HuH-7 (cell line): ENCODE data around the gene ROS1.
A peak's percentile ranks its signal among the peaks of the same experiment; 100 is the strongest.
"Not testable (repeated sequence)": the region's sequence is repeated elsewhere in the genome, so short reads cannot be mapped to it uniquely, and the experiment has no call there.

Experiments used
- DNase-seq: peaks from one replicate; pipeline ENCODE4 v3.0.0; 2011; ENCODE audit warnings: low spot score

The ROS1 gene

DNA sequence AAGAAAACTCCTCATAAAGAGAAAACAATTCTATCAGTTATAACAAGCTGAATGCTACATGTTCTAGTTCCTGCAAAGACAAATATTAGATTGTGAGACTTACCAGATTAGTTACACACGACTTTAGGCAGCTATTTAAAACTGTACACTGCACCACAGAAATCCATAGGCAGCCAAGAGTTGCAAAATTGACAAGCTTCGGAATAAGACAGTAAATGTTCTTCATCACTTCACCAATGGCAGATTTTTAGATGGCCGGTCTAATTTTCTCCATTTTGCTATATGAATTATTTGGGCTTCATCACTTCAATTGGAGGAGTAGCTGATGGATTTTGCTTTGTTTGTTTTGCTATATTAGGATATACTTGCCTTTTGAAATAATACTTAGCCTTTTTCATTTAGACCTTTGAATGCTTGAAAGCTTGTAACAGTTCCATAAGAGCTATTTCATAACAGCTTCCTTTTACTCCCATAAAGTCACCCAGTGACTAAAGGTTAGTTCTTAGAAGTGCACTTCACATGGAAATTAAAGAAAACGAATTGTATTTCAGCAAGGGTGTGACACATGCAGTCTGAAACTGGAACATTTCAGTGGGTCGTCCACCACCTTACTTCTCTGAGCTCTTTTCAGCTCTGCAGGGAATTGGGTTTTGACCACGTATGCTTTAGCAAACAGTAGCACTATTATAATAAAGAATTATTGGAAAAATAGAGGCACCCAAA lies at the start of gene ROS1:
Gene ROS1 (minus strand): TSS at position 512 of the 723 bp plus-strand sequence. CDS start 286 bp downstream, at position 226.
- DNase-seq = no peak

GRCh38 chr6:117473401-117473800 lies 47.7 kb upstream of the ROS1 start:
- DNase-seq = no peak

DNA sequence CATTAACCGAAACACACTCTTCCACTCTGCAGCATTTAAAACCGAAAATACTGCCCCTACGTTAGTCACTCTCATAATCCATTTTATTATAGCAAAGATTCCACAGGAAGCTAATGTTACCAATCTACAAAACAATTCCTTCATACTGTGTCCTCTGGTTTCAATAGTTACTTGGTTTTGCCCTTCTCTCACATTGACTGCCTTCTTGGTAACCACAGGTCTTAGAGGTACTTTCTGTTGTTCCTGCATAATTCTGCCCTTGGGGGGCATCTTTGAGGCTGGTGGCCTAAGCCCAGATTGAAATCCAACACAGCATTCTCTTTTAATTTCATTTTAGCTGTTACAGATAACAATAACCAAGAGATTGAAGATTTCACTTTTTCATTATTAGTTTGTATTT lies 46.9 kb upstream of the ROS1 start:
- no peak for DNase-seq

GRCh38 chr6:117469791-117470190 lies 44.0 kb upstream of the ROS1 start:
- no peak for DNase-seq

GRCh38 chr6:117469356-117469755 lies 43.6 kb upstream of the ROS1 start:
- DNase-seq = no peak

- DNase-seq = not testable (repeated sequence)
These were observed 42.8 kb upstream of the ROS1 start for GRCh38 chr6:117468527-117468926.

DNA sequence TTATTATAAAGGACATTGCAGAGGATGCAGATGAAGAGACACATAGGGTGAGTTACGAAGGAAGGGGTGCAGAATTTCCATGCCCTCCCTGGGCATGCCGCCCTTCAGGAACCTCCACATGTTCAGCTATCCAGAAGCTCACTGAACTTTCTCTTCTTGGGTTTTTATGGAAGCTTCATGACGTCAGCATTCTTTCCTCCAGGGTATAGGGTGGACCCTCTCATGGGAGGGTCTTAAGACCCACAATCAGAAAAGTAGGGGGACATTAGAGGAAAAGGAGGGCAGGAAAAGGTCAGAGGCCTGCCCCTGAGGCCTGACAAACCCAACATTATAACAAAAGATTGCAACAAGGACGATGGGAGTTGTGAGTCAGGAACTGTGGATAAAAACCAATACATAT lies 42.1 kb upstream of the ROS1 start:
- no peak for DNase-seq

DNA sequence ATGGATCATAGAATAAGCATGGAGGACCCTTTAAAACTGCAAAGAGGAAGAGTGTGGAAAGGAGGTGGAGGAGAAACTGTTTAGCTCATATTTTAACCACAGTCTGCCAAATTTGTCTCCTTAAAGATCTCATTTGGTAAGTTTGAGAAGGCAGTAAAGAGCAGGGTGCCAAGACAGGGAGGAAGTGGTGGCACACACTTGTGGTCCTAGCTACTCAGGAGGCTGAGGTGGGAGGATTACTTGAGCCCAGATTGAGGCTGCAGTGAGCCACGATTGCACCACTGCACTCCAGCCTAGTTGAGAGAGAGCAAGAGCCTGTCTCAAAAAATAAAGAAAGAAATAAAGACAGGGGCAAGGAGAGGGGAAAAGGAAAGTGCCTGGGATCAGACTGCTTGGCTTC lies 39.9 kb upstream of the ROS1 start:
- DNase-seq = no peak

DNA sequence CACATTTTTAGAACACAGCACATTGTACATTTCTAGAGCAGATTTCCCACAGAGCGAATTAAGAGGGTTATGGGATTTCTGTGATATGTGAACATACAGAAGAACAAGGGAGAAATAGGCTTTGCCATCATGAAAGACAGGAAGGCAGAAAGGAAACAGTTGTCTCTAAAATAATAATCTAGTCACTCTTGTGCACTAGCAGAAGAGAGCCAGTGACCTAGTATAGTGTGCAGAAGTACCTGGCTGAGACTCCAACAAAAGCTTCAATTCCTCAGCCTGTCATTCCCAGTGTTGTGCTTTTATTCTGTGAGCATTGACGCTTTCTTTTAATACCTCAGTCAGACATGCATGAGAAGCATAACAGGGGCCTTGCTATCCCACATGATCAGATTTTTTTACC lies 39.0 kb upstream of the ROS1 start:
- DNase-seq = no peak

GRCh38 chr6:117463762-117464665 lies 38.3 kb upstream of the ROS1 start:
- DNase-seq = no peak

GRCh38 chr6:117459204-117459944 lies 33.6 kb upstream of the ROS1 start:
- DNase-seq = no peak

- DNase-seq = no peak
These were observed 31.3 kb upstream of the ROS1 start for GRCh38 chr6:117456998-117457397.

DNA sequence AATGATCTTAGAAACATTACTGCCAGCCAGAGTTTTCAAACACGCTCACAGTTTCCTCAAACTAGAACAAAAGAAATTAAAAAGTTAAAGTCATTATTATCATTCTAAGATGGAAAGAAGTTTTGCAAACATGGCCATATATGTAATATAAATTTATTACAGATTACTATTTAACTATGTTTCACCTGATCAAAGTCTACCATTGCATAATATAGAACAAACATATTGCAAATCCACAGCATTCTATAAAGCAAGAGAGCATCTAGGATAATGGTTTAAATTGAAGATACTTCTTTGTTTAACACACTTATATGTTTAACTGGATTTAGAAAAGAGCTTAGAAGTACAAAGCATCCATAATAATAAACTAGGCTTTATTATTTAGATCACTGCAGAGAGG lies 30.5 kb upstream of the ROS1 start:
- DNase-seq = no peak

DNA sequence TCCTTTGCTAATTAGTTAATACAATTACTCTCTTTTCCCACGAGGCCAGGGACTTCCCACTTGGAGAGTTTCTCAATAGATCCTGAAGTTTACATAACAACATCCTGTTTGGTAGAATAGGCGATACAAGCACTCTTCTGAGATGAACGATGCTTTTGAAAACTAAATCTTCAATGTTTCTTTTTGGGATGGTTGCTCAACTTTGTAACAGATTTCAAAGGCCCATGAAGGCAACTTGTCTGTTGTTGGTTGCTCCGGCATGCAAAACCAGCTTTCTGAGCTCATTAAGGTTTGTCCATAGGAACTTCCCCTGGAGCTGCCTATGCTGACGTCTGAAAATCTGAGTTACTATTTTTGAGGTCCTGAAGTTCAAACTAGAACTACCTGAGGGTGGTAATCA lies 25.9 kb upstream of the ROS1 start:
- no peak for DNase-seq

DNA sequence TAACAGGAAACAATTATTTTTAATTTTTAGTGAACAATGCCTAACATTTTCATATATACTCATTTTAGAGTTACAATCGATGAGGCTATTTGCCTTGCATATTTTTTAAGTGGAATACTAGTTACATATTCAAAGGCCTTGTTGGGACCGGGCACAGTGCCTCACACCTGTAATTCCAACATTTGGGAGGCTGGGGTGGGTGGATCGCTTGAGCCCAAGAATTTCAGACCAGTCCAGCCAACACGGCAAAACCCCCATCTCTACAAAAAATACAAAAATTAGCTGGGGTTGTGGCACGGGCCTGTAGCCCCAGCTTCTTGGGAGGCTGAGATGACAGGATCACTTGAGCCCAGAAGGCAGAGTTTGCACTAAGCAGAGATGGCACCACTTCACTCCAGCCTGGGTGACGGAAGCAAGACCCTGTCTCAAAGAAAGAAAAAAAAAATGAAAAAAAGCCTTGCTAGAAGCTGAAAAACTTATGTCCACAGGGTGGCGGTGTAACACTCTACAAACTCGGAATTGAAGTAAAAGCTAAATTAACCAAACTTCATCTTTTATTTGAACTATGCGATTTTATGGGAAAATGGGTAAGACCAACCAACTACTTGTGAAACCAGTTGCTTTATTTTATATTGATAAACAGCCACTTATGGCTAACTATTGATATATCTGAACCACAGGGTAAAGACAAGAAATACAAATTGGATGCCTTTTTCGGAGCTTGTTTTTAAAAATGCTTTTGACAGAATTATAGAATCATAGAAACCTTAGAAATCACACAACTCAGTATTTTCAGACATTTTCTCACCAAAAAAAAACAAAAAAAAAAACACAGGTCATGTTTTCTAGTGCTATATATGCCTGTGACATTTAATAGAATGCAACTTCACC lies 24.1 kb upstream of the ROS1 start:
- peak; percentile 20 for DNase-seq

DNA sequence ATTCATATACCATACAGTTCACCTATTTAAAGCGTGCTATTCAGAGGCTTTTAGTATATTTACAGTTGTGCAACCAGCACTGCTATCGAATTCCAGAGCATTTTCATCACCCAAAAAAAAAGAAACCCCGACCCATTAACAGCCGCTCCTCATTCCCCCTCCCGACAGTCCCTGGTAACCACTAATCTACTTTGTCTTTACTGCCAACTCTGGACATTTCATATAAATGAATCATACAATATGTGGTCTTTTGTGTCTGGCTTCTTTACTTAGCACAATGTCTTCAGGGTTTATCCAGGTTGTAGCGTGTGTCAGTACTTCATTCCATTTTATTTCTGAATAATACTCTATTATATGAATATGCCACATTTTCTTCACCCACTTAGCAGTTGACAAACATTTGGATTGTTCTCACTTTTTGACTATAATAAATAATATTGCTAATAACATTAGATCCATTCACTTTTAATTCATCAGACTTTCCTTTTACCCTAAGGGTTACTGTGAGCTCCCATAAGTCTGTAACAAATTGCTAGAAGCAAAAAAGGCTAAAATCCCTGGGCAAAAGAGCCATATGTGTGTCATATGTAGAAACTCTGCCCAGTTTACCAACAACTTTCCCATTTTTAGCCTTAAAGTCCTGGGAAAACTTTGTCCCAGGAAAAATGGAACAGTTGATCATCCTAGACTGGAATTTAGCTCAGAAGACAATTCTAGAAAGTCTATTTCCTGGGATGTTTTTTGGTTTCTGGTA lies 23.2 kb upstream of the ROS1 start:
- DNase-seq = no peak

- DNase-seq = no peak
These were observed 22.3 kb upstream of the ROS1 start for GRCh38 chr6:117448011-117448410.

DNA sequence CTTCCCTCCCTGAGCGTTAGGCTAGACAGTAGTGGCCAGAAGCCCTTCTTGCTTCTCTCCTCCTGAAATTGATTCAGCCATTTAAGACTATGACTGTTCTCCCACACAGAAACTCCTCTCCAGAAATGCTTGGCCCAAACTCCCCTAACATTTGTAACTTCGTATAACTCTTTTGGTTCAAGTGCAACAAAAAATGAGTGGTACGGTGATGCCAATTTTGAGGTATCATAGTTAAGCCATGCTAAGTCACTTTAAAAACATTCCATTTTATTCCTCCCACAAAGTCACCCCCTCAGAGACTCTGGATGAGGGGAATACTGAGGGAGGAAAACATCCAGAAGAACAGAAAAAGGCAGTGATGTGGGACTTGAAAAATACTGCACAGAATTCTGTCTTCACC lies 21.1 kb upstream of the ROS1 start:
- DNase-seq = no peak

DNA sequence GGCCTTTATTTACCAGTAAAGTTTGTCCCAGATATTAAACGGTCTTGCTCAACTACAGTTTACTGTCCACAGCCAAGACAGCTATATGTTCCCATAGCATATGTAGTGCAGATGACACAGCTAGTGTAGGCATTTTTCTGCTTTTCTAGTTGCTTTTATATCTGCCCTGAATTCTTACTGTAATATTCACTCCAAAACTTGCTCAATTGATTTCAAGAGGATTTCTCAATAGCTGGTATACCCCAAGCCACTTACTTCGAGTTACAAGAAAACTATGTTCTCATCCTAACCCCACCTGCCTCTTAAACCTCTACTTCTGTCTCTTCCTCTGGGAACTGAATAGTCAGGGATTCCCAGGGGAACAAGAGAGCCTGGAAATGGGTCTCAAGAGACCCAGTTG lies 18.9 kb upstream of the ROS1 start:
- no peak for DNase-seq

DNA sequence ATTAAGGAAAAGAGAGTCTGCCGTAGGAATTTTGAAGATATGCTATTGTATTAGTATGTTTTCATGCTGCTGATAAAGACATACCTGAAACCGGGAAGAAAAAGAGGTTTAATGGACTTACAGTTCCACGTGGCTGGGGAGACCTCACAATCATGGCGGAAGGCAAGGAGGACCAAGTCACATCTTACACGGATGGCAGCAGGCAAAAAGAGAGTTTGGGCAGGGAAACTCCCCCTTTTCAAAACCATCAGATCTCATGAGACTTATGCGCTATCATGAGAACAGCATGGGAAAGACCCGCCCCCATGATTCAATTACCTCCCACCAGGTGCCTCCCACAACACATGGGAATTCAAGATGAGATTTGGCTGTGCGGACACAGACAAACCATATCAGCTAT lies 16.6 kb upstream of the ROS1 start:
- DNase-seq = not testable (repeated sequence)

DNA sequence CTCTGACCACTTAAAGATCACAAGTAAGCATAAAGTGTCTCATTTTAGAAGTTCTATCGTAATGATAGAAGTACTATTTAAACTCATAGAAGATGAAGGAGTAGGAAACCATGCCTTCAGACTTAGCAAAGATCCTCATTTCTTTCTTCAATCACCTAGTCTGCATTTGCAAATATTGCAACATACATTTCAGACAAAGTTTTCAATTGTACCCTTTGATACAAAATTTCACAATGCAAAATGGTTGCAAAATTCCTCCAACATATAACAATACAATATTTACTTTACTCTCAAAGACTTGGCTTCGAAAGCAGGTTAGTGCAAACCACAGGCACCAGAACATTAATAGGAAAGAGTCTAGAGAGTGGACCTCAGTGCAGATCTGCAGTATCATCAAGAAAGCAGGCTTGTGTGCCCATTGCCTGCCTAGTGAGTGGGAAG lies 16.1 kb upstream of the ROS1 start:
- DNase-seq = no peak
